ENCODE measurements around the gene RPP25L. TPM values are rescaled to one million over a fixed set of nuclear protein-coding genes. Genes with fewer than 3 reads are reported as not detected.
A peak's percentile ranks its signal among the peaks of the same experiment; 100 is the strongest.

The RPP25L gene
- polyA plus RNA-seq, 1 donor from 2014 or later, result 31.4 TPM

GRCh38 chr9:34611251-34611810 is 566 bp downstream of the RPP25L start:
- Histone ChIP-seq H3K27me3 (ENCODE audit: insufficient read depth, low read depth, low read length) (no peaks in the 10 kb centered on the region), H3K4me2 (ENCODE audit: low read length) (peak overlapping the region; percentile 69), H3K9ac (ENCODE audit: low read length) (peak overlapping the region; percentile 85), H2AFZ (ENCODE audit: low read depth, low read length) (peak overlapping the region; percentile 88), H3K79me2 (replicated peaks; ENCODE audit: insufficient read depth, low read length) (no peaks in the 10 kb centered on the region), H4K20me1 (ENCODE audit: insufficient read depth) (no peaks in the 10 kb centered on the region), H3F3A (ENCODE audit: insufficient read depth, low read length, poor library complexity, severe bottlenecking) (no peaks in the 10 kb centered on the region), H3K36me3 (ENCODE audit: insufficient read depth, low read length) (no peaks in the 10 kb centered on the region), H3K4me3 (ENCODE audit: low read length) (peak overlapping the region; percentile 86), H3K9me3 (ENCODE audit: low read length) (no peaks in the 10 kb centered on the region), H3K9me2 (ENCODE audit: insufficient read depth, low read length) (no peaks in the 10 kb centered on the region), H3K27ac (ENCODE audit: low read length) (peak overlapping the region; percentile 71)
- TF ChIP-seq CTCF (IDR thresholded peaks at IDR 0.05; ENCODE audit: poor library complexity, severe bottlenecking), result no peak
- TF ChIP-seq EP300 (conservative IDR thresholded peaks at IDR 0.05; ENCODE audit: poor library complexity, severe bottlenecking), result no peak
- no peak for TF ChIP-seq TAF1 (IDR thresholded peaks at IDR 0.05; ENCODE audit: low read depth)

GRCh38 chr9:34610434-34611206 is 1.3 kb downstream of the RPP25L start:
- no peaks in the 10 kb centered on the region for H4K20me1 ChIP-seq (ENCODE audit: insufficient read depth)
- H3K27ac ChIP-seq (ENCODE audit: low read length), result no peak overlapping the region
- TF ChIP-seq POLR2AphosphoS5 (IDR thresholded peaks at IDR 0.05) (no peak), EZH2 (IDR thresholded peaks at IDR 0.05; ENCODE audit: borderline replicate concordance, insufficient read depth, low read length, poor library complexity, severe bottlenecking) (no peak), TAF1 (IDR thresholded peaks at IDR 0.05; ENCODE audit: low read depth) (no peak), EP300 (conservative IDR thresholded peaks at IDR 0.05; ENCODE audit: poor library complexity, severe bottlenecking) (no peak), RAD21 (conservative IDR thresholded peaks at IDR 0.05) (no peak), CTCF (IDR thresholded peaks at IDR 0.05; ENCODE audit: poor library complexity, severe bottlenecking) (no peak), SMC3 (conservative IDR thresholded peaks at IDR 0.05; ENCODE audit: poor library complexity) (no peak), MXI1 (conservative IDR thresholded peaks at IDR 0.05; ENCODE audit: poor library complexity, severe bottlenecking) (no peak)
- TF ChIP-seq, protein P1, sequence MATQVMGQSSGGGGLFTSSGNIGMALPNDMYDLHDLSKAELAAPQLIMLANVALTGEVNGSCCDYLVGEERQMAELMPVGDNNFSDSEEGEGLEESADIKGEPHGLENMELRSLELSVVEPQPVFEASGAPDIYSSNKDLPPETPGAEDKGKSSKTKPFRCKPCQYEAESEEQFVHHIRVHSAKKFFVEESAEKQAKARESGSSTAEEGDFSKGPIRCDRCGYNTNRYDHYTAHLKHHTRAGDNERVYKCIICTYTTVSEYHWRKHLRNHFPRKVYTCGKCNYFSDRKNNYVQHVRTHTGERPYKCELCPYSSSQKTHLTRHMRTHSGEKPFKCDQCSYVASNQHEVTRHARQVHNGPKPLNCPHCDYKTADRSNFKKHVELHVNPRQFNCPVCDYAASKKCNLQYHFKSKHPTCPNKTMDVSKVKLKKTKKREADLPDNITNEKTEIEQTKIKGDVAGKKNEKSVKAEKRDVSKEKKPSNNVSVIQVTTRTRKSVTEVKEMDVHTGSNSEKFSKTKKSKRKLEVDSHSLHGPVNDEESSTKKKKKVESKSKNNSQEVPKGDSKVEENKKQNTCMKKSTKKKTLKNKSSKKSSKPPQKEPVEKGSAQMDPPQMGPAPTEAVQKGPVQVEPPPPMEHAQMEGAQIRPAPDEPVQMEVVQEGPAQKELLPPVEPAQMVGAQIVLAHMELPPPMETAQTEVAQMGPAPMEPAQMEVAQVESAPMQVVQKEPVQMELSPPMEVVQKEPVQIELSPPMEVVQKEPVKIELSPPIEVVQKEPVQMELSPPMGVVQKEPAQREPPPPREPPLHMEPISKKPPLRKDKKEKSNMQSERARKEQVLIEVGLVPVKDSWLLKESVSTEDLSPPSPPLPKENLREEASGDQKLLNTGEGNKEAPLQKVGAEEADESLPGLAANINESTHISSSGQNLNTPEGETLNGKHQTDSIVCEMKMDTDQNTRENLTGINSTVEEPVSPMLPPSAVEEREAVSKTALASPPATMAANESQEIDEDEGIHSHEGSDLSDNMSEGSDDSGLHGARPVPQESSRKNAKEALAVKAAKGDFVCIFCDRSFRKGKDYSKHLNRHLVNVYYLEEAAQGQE (IDR thresholded peaks at IDR 0.05; ENCODE audit: borderline replicate concordance), result no peak
- peak overlapping the region; percentile 85 for H3K9ac ChIP-seq (ENCODE audit: low read length)
- no peaks in the 10 kb centered on the region for H3K27me3 ChIP-seq (ENCODE audit: insufficient read depth, low read depth, low read length)
- H3K4me3 ChIP-seq (ENCODE audit: low read length), result peak overlapping the region; percentile 86
- H2AFZ ChIP-seq (ENCODE audit: low read depth, low read length), result no peak overlapping the region
- no peaks in the 10 kb centered on the region for H3K9me3 ChIP-seq (ENCODE audit: low read length)
- no peaks in the 10 kb centered on the region for H3K79me2 ChIP-seq (replicated peaks; ENCODE audit: insufficient read depth, low read length)
- H3K36me3 ChIP-seq (ENCODE audit: insufficient read depth, low read length), result no peaks in the 10 kb centered on the region
- no peaks in the 10 kb centered on the region for H3K9me2 ChIP-seq (ENCODE audit: insufficient read depth, low read length)
- H3K4me2 ChIP-seq (ENCODE audit: low read length), result no peak overlapping the region
- H3F3A ChIP-seq (ENCODE audit: insufficient read depth, low read length, poor library complexity, severe bottlenecking), result no peaks in the 10 kb centered on the region
